Activated naive CD8-positive, alpha-beta T cell treated with anti-CD3 and anti-CD28 coated beads, Interleukin-2, amount 50 U/mL, for 24 hours (primary cell): ENCODE measurements around the gene DTNA.
A peak's percentile ranks its signal among the peaks of the same experiment; 100 is the strongest.

Experiments
- ATAC-seq: fragments of 150-1000 bp; cut with Tn5 transposase; one replicate; pipeline ENCODE4 v1.10.0; 2021
- DNase-seq: peaks from one replicate; pipeline ENCODE4 v3.0.0; 2021
- H3K27ac Mint-ChIP-seq: one replicate; pipeline ENCODE4 v1.8.0; 2021; ENCODE audit warnings: mild to moderate bottlenecking, mixed read lengths
- H3K27me3 Mint-ChIP-seq: one replicate; pipeline ENCODE4 v1.8.0; 2021; ENCODE audit warnings: mixed read lengths
- H3K36me3 Mint-ChIP-seq: one replicate; pipeline ENCODE4 v1.8.0; 2021; ENCODE audit warnings: low read depth, mixed read lengths
- H3K4me1 Mint-ChIP-seq: one replicate; pipeline ENCODE4 v1.8.0; 2021; ENCODE audit warnings: mixed read lengths
- H3K4me3 Mint-ChIP-seq: one replicate; pipeline ENCODE4 v1.8.0; 2021; ENCODE audit warnings: mild to moderate bottlenecking, moderate library complexity, mixed read lengths
- H3K9me3 Mint-ChIP-seq: one replicate; pipeline ENCODE4 v1.8.0; 2021; ENCODE audit warnings: mixed read lengths

Gene DTNA

GRCh38 chr18:34767601-34768027 is 57.5 kb downstream of the DTNA start:
- H3K27ac Mint-ChIP-seq, result no peak overlapping the region
- no peaks in the 10 kb centered on the region for H3K9me3 Mint-ChIP-seq
- DNase-seq (no peak), ATAC-seq (no peak)
- H3K27me3 Mint-ChIP-seq, result peaks cover 2% of the 10 kb centered on the region
- no peaks in the 10 kb centered on the region for H3K4me1 Mint-ChIP-seq
- no peak overlapping the region for H3K4me3 Mint-ChIP-seq
- no peaks in the 10 kb centered on the region for H3K36me3 Mint-ChIP-seq

- Mint-ChIP-seq H3K27me3 (peaks cover 11% of the 10 kb centered on the region), H3K27ac (no peak overlapping the region), H3K9me3 (no peaks in the 10 kb centered on the region), H3K4me3 (no peak overlapping the region), H3K4me1 (no peaks in the 10 kb centered on the region), H3K36me3 (no peaks in the 10 kb centered on the region)
- DNase-seq, result no peak
- no peak for ATAC-seq
These were observed 61.9 kb downstream of the DTNA start for GRCh38 chr18:34771958-34772357.

GRCh38 chr18:34772887-34773286 is 62.8 kb downstream of the DTNA start:
- H3K27me3 Mint-ChIP-seq, result peaks cover 12% of the 10 kb centered on the region

DNA sequence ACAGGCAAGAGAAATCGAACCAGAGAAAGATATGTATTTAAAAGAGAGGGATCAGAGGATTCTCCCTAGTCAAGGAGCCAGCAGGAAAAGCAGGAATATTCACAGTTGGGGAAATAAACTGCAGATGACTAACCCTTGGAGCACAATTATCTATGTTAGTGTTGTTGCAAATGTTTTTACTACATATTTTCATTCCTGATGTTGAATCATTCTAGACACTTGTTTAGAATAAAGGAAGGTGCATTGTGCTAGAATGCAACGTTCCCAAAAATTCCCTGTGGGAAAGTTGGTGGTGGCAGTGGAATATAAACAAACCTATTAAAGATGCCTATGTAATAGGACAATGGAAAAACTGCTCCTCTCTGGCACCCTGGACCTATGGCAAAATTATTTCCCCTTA is 63.3 kb downstream of the DTNA start:
- no peaks in the 10 kb centered on the region for H3K4me1 Mint-ChIP-seq
- no peak for DNase-seq
- ATAC-seq, result no peak
- H3K4me3 Mint-ChIP-seq, result no peak overlapping the region
- H3K27me3 Mint-ChIP-seq, result peaks cover 12% of the 10 kb centered on the region
- H3K9me3 Mint-ChIP-seq, result no peaks in the 10 kb centered on the region
- no peak overlapping the region for H3K27ac Mint-ChIP-seq
- H3K36me3 Mint-ChIP-seq, result no peaks in the 10 kb centered on the region

More at GRCh38 chr18:34772887-34773286, 62.8 kb downstream of the DTNA start:
- H3K9me3 Mint-ChIP-seq, result no peaks in the 10 kb centered on the region
- ATAC-seq (no peak), DNase-seq (no peak)
- no peak overlapping the region for H3K27ac Mint-ChIP-seq
- H3K4me1 Mint-ChIP-seq, result no peaks in the 10 kb centered on the region
- H3K36me3 Mint-ChIP-seq, result no peaks in the 10 kb centered on the region
- H3K4me3 Mint-ChIP-seq, result no peak overlapping the region

DNA sequence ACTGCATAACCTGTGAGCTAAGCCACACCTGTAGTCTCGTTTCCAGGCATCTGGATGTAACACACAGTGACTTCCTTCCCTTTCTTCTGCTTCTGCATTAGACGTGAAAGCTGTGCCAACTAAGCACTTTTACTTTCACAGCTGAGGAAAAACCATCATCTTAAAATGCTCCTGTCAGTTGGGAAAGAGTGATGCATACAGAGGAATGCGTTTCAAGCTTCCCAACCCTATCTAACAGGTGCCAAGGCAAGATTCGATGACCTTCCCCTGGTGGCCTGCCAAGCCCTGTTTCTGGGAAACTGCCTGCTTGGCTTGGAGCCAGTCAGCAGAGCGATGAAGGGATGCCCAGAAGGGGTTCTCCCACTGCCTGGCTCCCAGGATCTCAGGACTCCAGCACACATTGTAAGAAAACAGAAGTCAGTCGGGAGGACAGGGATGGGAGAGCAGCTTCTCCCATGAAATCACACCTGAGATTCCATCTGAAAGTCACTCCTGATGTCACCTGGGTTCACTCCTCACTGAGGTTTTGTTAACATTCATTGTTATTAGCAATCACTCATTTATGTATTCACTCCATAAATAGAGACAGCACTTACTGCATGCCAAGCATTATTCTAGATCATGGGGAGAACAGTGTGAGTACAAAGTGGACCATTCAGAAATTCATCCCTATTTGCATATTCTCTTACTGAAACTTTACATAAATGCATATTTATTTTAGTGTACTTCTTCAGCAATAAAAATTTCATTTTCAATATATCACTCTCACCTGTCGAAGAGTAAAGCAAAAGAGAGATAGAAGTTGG is 64.1 kb downstream of the DTNA start:
- H3K27ac Mint-ChIP-seq, result no peak overlapping the region
- no peak for ATAC-seq
- no peak overlapping the region for H3K4me3 Mint-ChIP-seq
- DNase-seq, result no peak
- H3K4me1 Mint-ChIP-seq, result no peaks in the 10 kb centered on the region
- H3K36me3 Mint-ChIP-seq, result no peaks in the 10 kb centered on the region
- H3K27me3 Mint-ChIP-seq, result peaks cover 14% of the 10 kb centered on the region
- H3K9me3 Mint-ChIP-seq, result no peaks in the 10 kb centered on the region

- no peaks in the 10 kb centered on the region for H3K9me3 Mint-ChIP-seq
- H3K4me3 Mint-ChIP-seq, result no peak overlapping the region
- no peaks in the 10 kb centered on the region for H3K4me1 Mint-ChIP-seq
- H3K27me3 Mint-ChIP-seq, result peaks cover 14% of the 10 kb centered on the region
- DNase-seq (no peak), ATAC-seq (no peak)
- no peaks in the 10 kb centered on the region for H3K36me3 Mint-ChIP-seq
- no peak overlapping the region for H3K27ac Mint-ChIP-seq
These were observed 65.4 kb downstream of the DTNA start for GRCh38 chr18:34775461-34775860.

- Mint-ChIP-seq H3K4me1 (peaks cover 3% of the 10 kb centered on the region), H3K4me3 (no peak overlapping the region), H3K9me3 (no peaks in the 10 kb centered on the region), H3K36me3 (no peaks in the 10 kb centered on the region), H3K27me3 (peaks cover 14% of the 10 kb centered on the region), H3K27ac (no peak overlapping the region)
- DNase-seq (no peak), ATAC-seq (no peak)
These were observed 69.0 kb downstream of the DTNA start for GRCh38 chr18:34779112-34779511.

DNA sequence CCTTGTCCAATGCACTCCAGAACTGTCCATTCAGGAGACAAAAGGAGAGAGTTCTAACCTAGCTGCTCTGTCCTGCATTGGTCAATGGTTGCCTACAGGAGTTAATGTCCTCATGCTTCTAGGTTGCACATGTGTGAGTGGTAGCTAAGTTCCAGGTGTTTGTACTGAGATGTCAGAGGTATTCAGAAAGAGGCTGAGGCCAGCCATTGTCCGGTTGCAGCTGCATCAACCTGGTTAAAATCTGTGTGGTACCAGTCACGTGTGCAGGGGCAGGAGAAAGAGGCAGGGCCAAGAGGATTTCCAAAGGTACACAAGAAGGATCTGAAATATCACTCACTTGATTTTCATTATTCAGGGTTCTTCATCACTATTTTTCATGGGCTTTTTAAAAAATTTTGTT is 70.8 kb downstream of the DTNA start:
- Mint-ChIP-seq H3K4me3 (no peak overlapping the region), H3K4me1 (peaks cover 3% of the 10 kb centered on the region), H3K27me3 (peaks cover 9% of the 10 kb centered on the region), H3K36me3 (no peaks in the 10 kb centered on the region), H3K9me3 (no peaks in the 10 kb centered on the region), H3K27ac (no peak overlapping the region)
- DNase-seq, result no peak
- ATAC-seq, result no peak

DNA sequence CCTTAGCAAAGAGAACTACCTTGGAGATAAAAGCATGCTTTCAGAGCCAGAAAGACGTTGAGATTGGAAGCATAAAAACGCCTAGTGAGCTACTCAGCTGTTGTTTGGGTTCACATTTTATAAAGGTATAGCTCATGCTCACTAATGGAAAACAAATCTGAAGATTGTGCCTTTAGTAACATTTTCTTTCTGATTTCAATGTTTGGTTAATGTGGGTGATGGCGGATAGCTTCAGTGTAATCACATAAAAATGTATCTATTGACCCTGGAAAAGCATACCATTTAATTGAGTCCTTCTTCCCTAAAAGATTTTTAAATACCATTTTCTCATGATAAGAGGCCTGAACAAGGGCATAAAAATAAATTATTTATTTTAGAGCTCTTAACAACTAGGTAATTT is 73.4 kb downstream of the DTNA start:
- H3K4me3 Mint-ChIP-seq, result no peak overlapping the region
- peaks cover 8% of the 10 kb centered on the region for H3K27me3 Mint-ChIP-seq
- DNase-seq, result no peak
- no peak overlapping the region for H3K27ac Mint-ChIP-seq
- peaks cover 3% of the 10 kb centered on the region for H3K4me1 Mint-ChIP-seq
- no peaks in the 10 kb centered on the region for H3K36me3 Mint-ChIP-seq
- ATAC-seq, result no peak
- no peaks in the 10 kb centered on the region for H3K9me3 Mint-ChIP-seq

DNA sequence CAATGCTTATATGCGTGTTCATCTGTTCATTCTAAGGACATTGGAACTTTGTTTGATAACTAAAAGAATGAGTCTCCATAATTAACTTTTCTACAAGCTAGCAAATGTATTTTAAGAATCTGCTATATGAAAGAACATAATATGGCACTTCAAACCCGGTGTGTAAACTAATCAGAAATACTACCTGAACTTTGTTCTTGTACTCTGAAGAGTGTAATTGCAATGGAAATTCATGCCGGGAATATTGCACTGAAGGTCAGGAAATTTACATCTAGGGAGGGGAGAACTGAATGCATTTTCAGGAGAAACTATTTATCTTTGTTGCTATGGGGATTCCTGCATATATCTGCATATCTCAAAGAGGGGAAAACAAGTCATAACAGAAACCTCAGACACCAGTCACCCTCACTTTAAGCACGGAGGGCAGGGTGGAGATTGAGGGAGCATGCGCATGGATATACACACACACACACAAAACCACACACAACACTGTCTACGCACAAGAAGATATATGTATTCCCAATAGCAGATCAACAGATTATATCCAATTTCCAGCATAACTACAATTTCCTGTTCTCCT is 76.2 kb downstream of the DTNA start:
- no peaks in the 10 kb centered on the region for H3K9me3 Mint-ChIP-seq
- no peak for ATAC-seq

GRCh38 chr18:34787931-34788532 is 77.9 kb downstream of the DTNA start:
- Mint-ChIP-seq H3K4me1 (peaks cover 6% of the 10 kb centered on the region), H3K27me3 (peaks cover 16% of the 10 kb centered on the region), H3K36me3 (no peaks in the 10 kb centered on the region), H3K4me3 (no peak overlapping the region), H3K27ac (no peak overlapping the region), H3K9me3 (no peaks in the 10 kb centered on the region)
- peak; percentile 22 for DNase-seq
- ATAC-seq, result peak; percentile 36

More for the DNA sequence above, 76.2 kb downstream of the DTNA start:
- no peak for DNase-seq
- H3K27me3 Mint-ChIP-seq, result peaks cover 10% of the 10 kb centered on the region
- no peak overlapping the region for H3K4me3 Mint-ChIP-seq
- no peak overlapping the region for H3K27ac Mint-ChIP-seq
- peaks cover 6% of the 10 kb centered on the region for H3K4me1 Mint-ChIP-seq
- no peaks in the 10 kb centered on the region for H3K36me3 Mint-ChIP-seq

GRCh38 chr18:34789768-34790344 is 79.8 kb downstream of the DTNA start:
- ATAC-seq, result no peak
- H3K4me3 Mint-ChIP-seq, result no peak overlapping the region
- no peaks in the 10 kb centered on the region for H3K36me3 Mint-ChIP-seq
- DNase-seq, result no peak
- no peak overlapping the region for H3K27ac Mint-ChIP-seq
- H3K27me3 Mint-ChIP-seq, result peaks cover 20% of the 10 kb centered on the region
- peaks cover 3% of the 10 kb centered on the region for H3K4me1 Mint-ChIP-seq
- no peaks in the 10 kb centered on the region for H3K9me3 Mint-ChIP-seq

- peaks cover 15% of the 10 kb centered on the region for H3K27me3 Mint-ChIP-seq
- no peak for ATAC-seq
- DNase-seq, result no peak
- no peak overlapping the region for H3K27ac Mint-ChIP-seq
- H3K4me3 Mint-ChIP-seq, result no peak overlapping the region
- peaks cover 3% of the 10 kb centered on the region for H3K4me1 Mint-ChIP-seq
- H3K9me3 Mint-ChIP-seq, result no peaks in the 10 kb centered on the region
- no peaks in the 10 kb centered on the region for H3K36me3 Mint-ChIP-seq
These were observed 84.2 kb downstream of the DTNA start for GRCh38 chr18:34794348-34794747.

- Mint-ChIP-seq H3K9me3 (no peaks in the 10 kb centered on the region), H3K4me3 (no peak overlapping the region), H3K4me1 (peaks cover under 1% of the 10 kb centered on the region), H3K27ac (no peak overlapping the region), H3K27me3 (peaks cover 14% of the 10 kb centered on the region), H3K36me3 (no peaks in the 10 kb centered on the region)
- no peak for ATAC-seq
- DNase-seq, result no peak
These were observed 85.1 kb downstream of the DTNA start for GRCh38 chr18:34795070-34795732.
